Stimulated activated CD8-positive, alpha-beta memory T cell treated with anti-CD3 and anti-CD28 coated beads, Interleukin-2, amount 100 ng/mL, for 1 hour (primary cell): ENCODE data around the gene ZBTB7C.

Experiments
- DNase-seq, 2 donors: peaks; one replicate each; pipeline ENCODE4 v3.0.0-alpha.2; 2020; ENCODE audit warnings: low read depth in 2 of 2

Gene ZBTB7C

GRCh38 chr18:48036226-48036625 is 373.0 kb downstream of the ZBTB7C start:
- DNase-seq = no peak

GRCh38 chr18:48035556-48035860 is 373.7 kb downstream of the ZBTB7C start:
- DNase-seq = no peak

GRCh38 chr18:48034651-48035555 is 374.3 kb downstream of the ZBTB7C start:
- DNase-seq = no peak

- no peak for DNase-seq
Measured at GRCh38 chr18:48033790-48034650, 375.2 kb downstream of the ZBTB7C start.

- DNase-seq = no peak
Measured at GRCh38 chr18:48032876-48033789, 376.1 kb downstream of the ZBTB7C start.

- no peak for DNase-seq
Measured at GRCh38 chr18:48031641-48032040, 377.5 kb downstream of the ZBTB7C start.

- no peak for DNase-seq
Measured at GRCh38 chr18:48030616-48031480, 378.3 kb downstream of the ZBTB7C start.

- DNase-seq = no peak
Measured at GRCh38 chr18:48029296-48029986, 379.7 kb downstream of the ZBTB7C start.

- DNase-seq = no peak
Measured at GRCh38 chr18:48028696-48029095, 380.5 kb downstream of the ZBTB7C start.

GRCh38 chr18:48028081-48028480 is 381.1 kb downstream of the ZBTB7C start:
- DNase-seq = no peak

- no peak for DNase-seq
Measured at GRCh38 chr18:48027401-48027963, 381.7 kb downstream of the ZBTB7C start.

GRCh38 chr18:48026216-48026615 is 383.0 kb downstream of the ZBTB7C start:
- no peak for DNase-seq

- no peak for DNase-seq
Measured at GRCh38 chr18:48024881-48025660, 384.1 kb downstream of the ZBTB7C start.

- no peak for DNase-seq
Measured at GRCh38 chr18:48024009-48024512, 385.1 kb downstream of the ZBTB7C start.

- no peak for DNase-seq
Measured at GRCh38 chr18:48023334-48024008, 385.7 kb downstream of the ZBTB7C start.

- DNase-seq = no peak
Measured at GRCh38 chr18:48022531-48023329, 386.5 kb downstream of the ZBTB7C start.

- no peak for DNase-seq
Measured at GRCh38 chr18:48022021-48022420, 387.2 kb downstream of the ZBTB7C start.
